BLaER1 treated with 17β-estradiol and CSF1 and Interleukin-3, amounts not matched to agents 10 nM and 100 nM (cell line): ENCODE data around the gene ZNF581.
A peak's percentile ranks its signal among the peaks of the same experiment; 100 is the strongest.

ENCODE experiments used
- H3K27ac ChIP-seq, 11 experiments: shearing (Covaris generic); formaldehyde crosslinking; 2 replicates each; pipeline ENCODE4 v1.8.1; 2022
- H3K27me3 ChIP-seq, 11 experiments: shearing (Covaris generic); formaldehyde crosslinking; 2 replicates each; pipeline ENCODE4 v1.8.1; 2022
- H3K36me3 ChIP-seq, 11 experiments: shearing (Covaris generic); formaldehyde crosslinking; 2 replicates each; pipeline ENCODE4 v1.8.1; 2022
- H3K4me1 ChIP-seq, 10 experiments: shearing (Covaris generic); formaldehyde crosslinking; 2 replicates each; pipeline ENCODE4 v1.8.1; 2022
- H3K4me2 ChIP-seq, 11 experiments: shearing (Covaris generic); formaldehyde crosslinking; 2 replicates each; pipeline ENCODE4 v1.8.1; 2022
- H3K4me3 ChIP-seq, 10 experiments: shearing (Covaris generic); formaldehyde crosslinking; 2 replicates each; pipeline ENCODE4 v1.8.1; 2022
- H3K9ac ChIP-seq, 11 experiments: shearing (Covaris generic); formaldehyde crosslinking; 2 replicates each; pipeline ENCODE4 v1.8.1; 2022
- H3K9me3 ChIP-seq, 11 experiments: shearing (Covaris generic); formaldehyde crosslinking; replicated peaks in 1 of 11; 2 replicates each; pipeline ENCODE4 v1.8.1; 2022
- H4K20me1 ChIP-seq, 11 experiments: shearing (Covaris generic); formaldehyde crosslinking; 2 replicates each; pipeline ENCODE4 v1.8.1; 2022
- Cebpa-rat ChIP-seq, 11 experiments: shearing (Covaris generic); IDR thresholded peaks; 2 replicates each; pipeline ENCODE4 v1.8.1; 2022

ZNF581 gene

DNA sequence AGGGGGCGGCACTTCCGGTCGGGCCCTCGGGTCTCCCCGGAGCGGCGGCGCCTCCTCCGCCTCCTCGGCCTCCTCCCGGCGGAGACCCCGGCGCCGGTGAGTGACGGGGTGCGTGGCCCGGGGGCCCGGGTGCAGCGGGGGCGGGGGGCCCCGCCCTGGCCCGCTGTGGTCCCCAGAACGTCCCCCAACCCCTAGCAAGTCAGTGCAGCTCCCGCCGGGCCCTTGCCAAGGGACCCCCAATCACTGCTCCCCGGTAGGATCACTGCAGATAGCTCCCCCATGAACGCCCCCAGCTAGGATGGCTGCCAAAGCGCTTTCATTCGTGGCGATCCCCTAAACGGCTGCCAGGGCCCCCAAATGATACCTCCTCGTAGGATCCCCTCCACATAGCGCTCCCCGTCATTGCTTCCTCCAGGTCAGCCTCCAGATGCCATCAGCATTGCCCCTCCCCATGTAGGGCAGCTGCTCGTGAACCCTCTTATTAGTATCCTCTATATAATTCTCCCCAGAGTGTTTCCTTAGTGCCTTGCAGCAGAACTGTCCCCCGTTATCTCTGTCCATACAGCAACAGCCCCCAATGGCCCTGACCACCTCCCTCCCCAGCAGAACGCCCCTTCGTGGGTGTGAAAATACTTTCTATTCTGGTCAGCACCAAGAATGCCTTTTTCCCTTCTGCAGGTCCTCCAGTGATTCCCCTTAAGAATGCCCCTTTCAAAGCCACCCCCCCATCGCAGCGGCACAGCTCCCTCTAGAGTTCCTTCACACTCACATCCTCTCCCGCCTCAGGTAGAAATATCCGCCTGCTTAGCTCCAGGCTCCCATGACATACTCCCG lies 37.6 kb upstream of the ZNF581 start, which contains the start of gene ZNF865:
TSS of gene ZNF865 (plus strand) at position 11 of the 834 bp plus-strand sequence. CDS start 7,972 bp downstream, outside the sequence.
- Histone ChIP-seq H3K4me1 (peaks cover 40 to 78% (median 52%) of the 10 kb centered on the region in 10 experiments), H3K9ac (peak within 1 kb of the TSS; percentile 84 to 96 (median 94)), H3K9me3 (peaks cover 0 to 6% (median 0%) of the 10 kb centered on the region in 11 experiments; a peak in 2 of 22 replicates), H4K20me1 (peaks cover 0 to 46% (median 41%) of the 10 kb centered on the region in 11 experiments; a peak in 16 of 22 replicates), H3K27me3 (no peaks in the 10 kb centered on the region), H3K27ac (peak within 1 kb of the TSS; percentile 86 to 95 (median 93)), H3K4me3 (peak within 1 kb of the TSS; percentile 75 to 96 (median 87)), H3K4me2 (peak within 1 kb of the TSS; percentile 89 to 99 (median 96)), H3K36me3 (peaks cover 31 to 56% (median 44%) of the 10 kb centered on the region in 11 experiments)
- no peak for TF ChIP-seq Cebpa-rat (IDR thresholded peaks at IDR 0.05)

DNA sequence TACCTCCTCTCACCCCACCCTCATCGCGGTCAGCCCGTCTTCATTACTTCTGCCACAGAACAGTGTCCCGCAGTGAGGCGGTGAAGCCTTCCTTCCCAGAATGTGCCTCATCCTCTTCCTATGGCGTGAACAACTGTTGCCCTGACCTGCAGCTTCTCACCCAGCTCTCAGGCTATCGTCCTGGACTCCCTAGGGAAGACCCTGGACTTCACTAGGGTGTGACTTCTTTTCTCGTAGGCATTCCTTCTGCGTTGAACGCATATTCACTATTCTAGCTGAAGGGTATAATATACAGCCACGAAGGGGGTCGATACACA lies 37.0 kb upstream of the ZNF581 start:
- no peak for TF ChIP-seq Cebpa-rat (IDR thresholded peaks at IDR 0.05)
- H3K9ac ChIP-seq: peak overlapping the region; percentile 84 to 96 (median 94)
- peaks cover 34 to 78% (median 49%) of the 10 kb centered on the region in 10 experiments for H3K4me1 ChIP-seq
- H3K4me2 ChIP-seq: peak overlapping the region; percentile 88 to 99 (median 96)
- H3K9me3 ChIP-seq: peaks cover 0 to 6% (median 0%) of the 10 kb centered on the region in 11 experiments; a peak in 2 of 22 replicates
- H3K27me3 ChIP-seq: no peaks in the 10 kb centered on the region
- peak overlapping the region; percentile 75 to 96 (median 87) for H3K4me3 ChIP-seq
- peaks cover 35 to 61% (median 45%) of the 10 kb centered on the region in 11 experiments for H3K36me3 ChIP-seq
- peak overlapping the region in 9 of 11 experiments; percentile 5 to 95 (median 93); a peak in 14 of 22 replicates for H3K27ac ChIP-seq
- H4K20me1 ChIP-seq: peaks cover 0 to 52% (median 46%) of the 10 kb centered on the region in 11 experiments; a peak in 16 of 22 replicates

- peaks cover 0 to 6% (median 0%) of the 10 kb centered on the region in 11 experiments; a peak in 2 of 22 replicates for H3K9me3 ChIP-seq
- H3K9ac ChIP-seq: peak overlapping the region; percentile 84 to 96 (median 94); a peak in 21 of 22 replicates
- H3K36me3 ChIP-seq: peaks cover 35 to 65% (median 45%) of the 10 kb centered on the region in 11 experiments
- peak overlapping the region; percentile 75 to 96 (median 87); a peak in 18 of 20 replicates for H3K4me3 ChIP-seq
- H3K4me1 ChIP-seq: peaks cover 31 to 78% (median 50%) of the 10 kb centered on the region in 10 experiments
- H4K20me1 ChIP-seq: peaks cover 3 to 56% (median 50%) of the 10 kb centered on the region in 11 experiments; a peak in 17 of 22 replicates
- no peak for TF ChIP-seq Cebpa-rat (IDR thresholded peaks at IDR 0.05)
- H3K4me2 ChIP-seq: peak overlapping the region; percentile 88 to 99 (median 96)
- no peaks in the 10 kb centered on the region for H3K27me3 ChIP-seq
- H3K27ac ChIP-seq: peak overlapping the region in 9 of 11 experiments; percentile 5 to 95 (median 93); a peak in 12 of 22 replicates
Observed at GRCh38 chr19:55606817-55607216, 36.6 kb upstream of the ZNF581 start.

DNA sequence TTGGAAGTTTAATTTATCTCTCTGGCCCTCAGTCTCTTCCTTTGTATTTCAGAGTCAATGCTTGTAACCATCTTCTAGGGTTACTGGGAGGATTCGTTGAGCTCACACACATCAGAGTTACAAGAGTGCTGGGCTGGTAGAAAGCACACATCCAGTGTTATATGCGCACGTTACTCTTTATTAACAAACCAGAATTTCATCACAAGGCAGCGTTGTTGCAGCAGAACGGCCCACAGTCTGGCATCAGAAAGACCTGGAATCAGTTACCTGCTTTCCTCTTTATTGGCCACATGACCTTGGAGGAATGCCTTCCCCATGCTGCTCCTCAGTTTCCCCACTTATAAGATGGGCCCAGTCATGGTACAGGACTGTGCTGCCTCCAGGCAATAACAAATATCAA lies 34.1 kb upstream of the ZNF581 start:
- Histone ChIP-seq H3K36me3 (peaks cover 29 to 74% (median 46%) of the 10 kb centered on the region in 11 experiments), H3K9ac (no peak overlapping the region), H3K4me1 (peaks cover 24 to 69% (median 36%) of the 10 kb centered on the region in 10 experiments), H4K20me1 (peaks cover 13 to 73% (median 67%) of the 10 kb centered on the region in 11 experiments; a peak in 20 of 22 replicates), H3K27me3 (no peaks in the 10 kb centered on the region), H3K4me2 (no peak overlapping the region; a peak in 1 of 22 replicates), H3K9me3 (peaks cover 0 to 6% (median 0%) of the 10 kb centered on the region in 11 experiments; a peak in 1 of 22 replicates), H3K4me3 (no peak overlapping the region), H3K27ac (no peak overlapping the region)
- no peak for TF ChIP-seq Cebpa-rat (IDR thresholded peaks at IDR 0.05)

DNA sequence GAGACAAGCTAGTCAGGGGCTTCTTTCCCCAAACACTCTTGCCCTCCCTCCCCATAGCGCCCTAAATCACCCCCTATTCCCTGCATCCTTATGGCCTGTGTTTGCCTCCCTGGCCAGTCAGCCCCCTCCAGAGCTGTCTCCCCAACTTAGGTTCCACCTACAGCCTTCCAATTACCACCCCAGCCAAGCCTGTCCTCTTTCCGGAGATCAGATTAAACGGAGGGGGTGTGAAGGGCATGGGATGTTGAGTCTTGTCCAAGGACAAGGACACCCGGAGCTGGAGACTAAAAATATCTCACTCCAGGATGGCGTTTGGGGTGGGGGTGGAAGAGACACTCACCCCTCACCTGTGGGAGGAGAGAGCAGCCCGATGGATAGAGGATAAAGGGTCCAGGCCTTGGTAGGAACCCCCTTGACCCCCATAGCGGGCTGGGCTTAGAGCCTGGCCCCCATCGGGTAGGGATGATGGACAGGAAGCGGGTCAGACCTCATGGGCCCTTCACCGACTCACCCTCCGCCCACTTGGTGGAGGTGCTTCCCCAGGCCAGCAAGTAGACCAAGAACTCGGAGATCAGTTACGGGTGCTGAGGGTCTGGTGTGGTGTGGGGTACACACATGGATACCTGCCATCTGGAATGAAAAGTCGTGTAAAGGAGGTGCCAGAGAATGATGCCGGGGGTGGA lies 32.0 kb upstream of the ZNF581 start:
- Histone ChIP-seq H3K9me3 (peaks cover 0 to 6% (median 0%) of the 10 kb centered on the region in 11 experiments; a peak in 1 of 22 replicates), H4K20me1 (peaks cover 13 to 89% (median 79%) of the 10 kb centered on the region in 11 experiments; a peak in 20 of 22 replicates), H3K4me3 (no peak overlapping the region), H3K4me1 (peaks cover 15 to 66% (median 28%) of the 10 kb centered on the region in 10 experiments), H3K9ac (peak overlapping the region in 5 of 11 experiments; percentile 23 to 48 (median 28); a peak in 4 of 22 replicates), H3K27ac (peak overlapping the region in 5 of 11 experiments; percentile 3 to 26 (median 13); a peak in 6 of 22 replicates), H3K4me2 (peak overlapping the region in 5 of 11 experiments; percentile 38 to 86 (median 72); a peak in 10 of 22 replicates), H3K27me3 (no peaks in the 10 kb centered on the region), H3K36me3 (peaks cover 48 to 93% (median 66%) of the 10 kb centered on the region in 11 experiments)
- TF ChIP-seq Cebpa-rat (IDR thresholded peaks at IDR 0.05): no peak

GRCh38 chr19:55611983-55612645 lies 31.3 kb upstream of the ZNF581 start:
- no peak overlapping the region for H3K4me3 ChIP-seq
- no peak for TF ChIP-seq Cebpa-rat (IDR thresholded peaks at IDR 0.05)
- H3K9ac ChIP-seq: peak overlapping the region in 8 of 11 experiments; percentile 3 to 48 (median 27); a peak in 6 of 22 replicates
- peak overlapping the region in 5 of 11 experiments; percentile 38 to 86 (median 72); a peak in 10 of 22 replicates for H3K4me2 ChIP-seq
- peaks cover 0 to 6% (median 0%) of the 10 kb centered on the region in 11 experiments; a peak in 1 of 22 replicates for H3K9me3 ChIP-seq
- peaks cover 8 to 59% (median 21%) of the 10 kb centered on the region in 10 experiments for H3K4me1 ChIP-seq
- H3K36me3 ChIP-seq: peaks cover 52 to 93% (median 68%) of the 10 kb centered on the region in 11 experiments
- H3K27me3 ChIP-seq: no peaks in the 10 kb centered on the region
- peak overlapping the region in 5 of 11 experiments; percentile 3 to 26 (median 13); a peak in 7 of 22 replicates for H3K27ac ChIP-seq
- H4K20me1 ChIP-seq: peaks cover 13 to 88% (median 75%) of the 10 kb centered on the region in 11 experiments; a peak in 20 of 22 replicates

DNA sequence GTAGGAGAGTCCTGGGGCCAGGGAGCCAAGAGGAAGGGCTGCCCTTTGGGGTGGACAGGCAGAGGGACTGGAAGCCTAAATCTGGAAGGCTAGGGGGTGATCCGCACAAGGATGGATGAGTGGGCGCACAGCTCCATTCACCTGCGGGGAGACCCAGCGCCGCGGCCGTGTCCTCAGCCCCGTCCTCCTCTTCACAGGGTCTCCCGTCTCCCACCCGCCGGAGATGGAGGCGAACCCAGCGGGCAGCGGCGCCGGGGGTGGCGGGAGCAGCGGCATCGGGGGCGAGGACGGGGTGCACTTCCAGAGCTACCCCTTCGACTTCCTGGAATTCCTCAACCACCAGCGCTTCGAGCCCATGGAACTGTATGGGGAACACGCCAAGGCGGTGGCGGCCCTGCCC lies 30.1 kb upstream of the ZNF581 start:
- Histone ChIP-seq H3K27me3 (no peaks in the 10 kb centered on the region), H4K20me1 (peaks cover 13 to 77% (median 65%) of the 10 kb centered on the region in 11 experiments; a peak in 20 of 22 replicates), H3K4me1 (peaks cover 0 to 46% (median 10%) of the 10 kb centered on the region in 10 experiments; a peak in 12 of 20 replicates), H3K9ac (no peak overlapping the region), H3K9me3 (peaks cover 0 to 6% (median 0%) of the 10 kb centered on the region in 11 experiments; a peak in 1 of 22 replicates), H3K4me3 (no peak overlapping the region), H3K36me3 (peaks cover 58 to 93% (median 74%) of the 10 kb centered on the region in 11 experiments), H3K4me2 (no peak overlapping the region), H3K27ac (no peak overlapping the region)
- TF ChIP-seq Cebpa-rat (IDR thresholded peaks at IDR 0.05): no peak
